ENCODE measurements around the gene KIF20B. TPM values are rescaled to one million over a fixed set of nuclear protein-coding genes. Genes with fewer than 3 reads are reported as not detected.
"Not testable (repeated sequence)": the region's sequence is repeated elsewhere in the genome, so short reads cannot be mapped to it uniquely, and the experiment has no call there.

KIF20B gene
- total RNA-seq, 1 donor from 2014 or later, result 26.1 TPM

GRCh38 chr10:89808842-89809241, 107.5 kb downstream of the KIF20B start:
- TF ChIP-seq CTCF (conservative IDR thresholded peaks at IDR 0.05; ENCODE audit: low read depth, low read length), result no peak
- DNase-seq (ENCODE audit: low read depth), result no peak
- no peak overlapping the region for H3K4me3 ChIP-seq (ENCODE audit: low read depth, low read length)

- DNase-seq (ENCODE audit: low read depth), result no peak
- no peak for TF ChIP-seq CTCF (conservative IDR thresholded peaks at IDR 0.05; ENCODE audit: low read depth, low read length)
- H3K4me3 ChIP-seq (ENCODE audit: low read depth, low read length), result no peak overlapping the region
Observed at GRCh38 chr10:89809766-89810165, 108.4 kb downstream of the KIF20B start.

DNA sequence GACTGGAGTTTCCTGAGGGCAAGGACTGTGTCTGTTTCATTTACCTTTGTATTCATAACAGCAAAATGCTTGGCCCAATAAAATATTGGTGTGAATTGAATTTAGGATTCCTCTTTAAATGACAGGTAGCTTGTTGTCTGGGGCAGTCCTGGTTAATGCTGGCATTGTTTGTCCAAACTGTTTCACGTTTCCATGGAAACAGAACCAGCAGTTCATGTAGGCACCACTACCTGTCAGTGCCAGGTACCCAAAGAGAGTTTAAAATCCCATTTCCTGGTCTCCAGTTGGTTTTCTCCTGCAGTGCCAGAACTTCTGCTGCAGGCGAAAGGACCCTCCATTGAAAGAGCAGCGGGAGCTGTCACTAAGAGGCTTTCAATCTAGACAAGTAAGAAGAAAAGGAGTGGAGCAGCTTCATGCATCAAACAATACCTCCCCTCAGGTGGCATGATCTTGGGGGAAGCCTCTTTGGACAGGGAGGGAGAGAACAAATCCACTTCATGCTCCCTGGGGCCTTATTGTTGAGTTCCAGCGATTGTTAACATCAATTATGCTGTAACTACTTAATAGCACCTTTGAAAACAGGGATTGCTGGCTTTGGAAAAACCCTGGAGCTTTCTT, 109.6 kb downstream of the KIF20B start:
- no peak for TF ChIP-seq CTCF (conservative IDR thresholded peaks at IDR 0.05; ENCODE audit: low read depth, low read length)
- no peak for DNase-seq (ENCODE audit: low read depth)
- no peak overlapping the region for H3K4me3 ChIP-seq (ENCODE audit: low read depth, low read length)

GRCh38 chr10:89813546-89813945, 112.2 kb downstream of the KIF20B start:
- TF ChIP-seq CTCF (conservative IDR thresholded peaks at IDR 0.05; ENCODE audit: low read depth, low read length), result no peak
- no peak for DNase-seq (ENCODE audit: low read depth)

DNA sequence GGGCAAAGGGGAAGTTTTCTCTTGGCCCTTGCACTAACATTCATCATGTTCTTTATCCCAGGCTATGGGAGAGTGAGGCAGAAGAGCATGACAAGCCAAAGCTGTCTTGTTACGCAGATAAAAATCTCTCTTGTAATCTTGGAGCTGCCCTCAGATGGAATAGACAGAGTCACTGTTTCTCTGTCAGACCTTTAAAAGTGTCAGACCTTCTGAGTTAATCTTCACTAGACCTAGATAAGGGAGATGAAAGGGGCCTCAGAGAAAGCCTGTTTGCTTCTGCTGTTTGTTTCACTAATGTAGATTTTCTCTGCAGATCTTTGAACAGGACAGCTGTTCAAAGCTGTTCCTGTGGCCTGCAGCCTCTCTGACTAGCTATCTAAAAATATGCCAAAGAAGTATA, 112.9 kb downstream of the KIF20B start:
- H3K4me3 ChIP-seq (ENCODE audit: low read depth, low read length), result no peak overlapping the region
- no peak for DNase-seq (ENCODE audit: low read depth)
- TF ChIP-seq CTCF (conservative IDR thresholded peaks at IDR 0.05; ENCODE audit: low read depth, low read length), result no peak

More at GRCh38 chr10:89813546-89813945, 112.2 kb downstream of the KIF20B start:
- H3K4me3 ChIP-seq (ENCODE audit: low read depth, low read length), result no peak overlapping the region

- no peak for TF ChIP-seq CTCF (conservative IDR thresholded peaks at IDR 0.05; ENCODE audit: low read depth, low read length)
- H3K4me3 ChIP-seq (ENCODE audit: low read depth, low read length), result no peak overlapping the region
- no peak for DNase-seq (ENCODE audit: low read depth)
Observed at GRCh38 chr10:89815049-89815853, 113.9 kb downstream of the KIF20B start.

- not testable (repeated sequence) for H3K4me3 ChIP-seq (ENCODE audit: low read depth, low read length); DNase-seq (ENCODE audit: low read depth)
Observed at GRCh38 chr10:89819008-89819407, 117.6 kb downstream of the KIF20B start.

Other genes starting within 250 kb of the KIF20B start
- 1.2 and 3.7 TPM in 2 replicates for gene SLC16A12, start 166.0 kb upstream of the KIF20B start, total RNA-seq
- gene PANK1, start 56.3 kb upstream of the KIF20B start, total RNA-seq, result 5.8 and 7.8 TPM in 2 replicates